ENCODE results near the gene RPP25.

GRCh38 chr15:74997543-74997942, 41.0 kb upstream of the RPP25 start:
- TF ChIP-seq CTCF (IDR thresholded peaks at IDR 0.05; ENCODE audit: low read length) (no peak), EZH2 (IDR thresholded peaks at IDR 0.05; ENCODE audit: borderline replicate concordance, low read length) (no peak)

Measured in OCI-LY1 (cell line).